ENCODE measurements around the gene CD200R1. TPM values are rescaled to one million over a fixed set of nuclear protein-coding genes. Genes with fewer than 3 reads are reported as not detected.

Gene CD200R1
- total and polyA plus RNA-seq, 2 experiments from 2014 or later: 0.18 to 0.28 TPM

GRCh38 chr3:112974178-112974517 lies 755 bp downstream of the CD200R1 start:
- H3K36me3 ChIP-seq (ENCODE audit: insufficient read depth): no peaks in the 10 kb centered on the region
- no peaks in the 10 kb centered on the region for H3K36me3 Mint-ChIP-seq (ENCODE audit: low read depth)
- no peak overlapping the region for H2AFZ ChIP-seq
- H3K4me3 ChIP-seq: no peak overlapping the region
- no peaks in the 10 kb centered on the region for H3K27me3 Mint-ChIP-seq (ENCODE audit: insufficient read depth, low read depth, poor library complexity)
- H3K9me2 ChIP-seq (ENCODE audit: insufficient read depth): no peaks in the 10 kb centered on the region
- TF ChIP-seq ZNF462 (CRISPR knock-in tag; IDR thresholded peaks at IDR 0.05): no peak
- TF ChIP-seq, protein P1, sequence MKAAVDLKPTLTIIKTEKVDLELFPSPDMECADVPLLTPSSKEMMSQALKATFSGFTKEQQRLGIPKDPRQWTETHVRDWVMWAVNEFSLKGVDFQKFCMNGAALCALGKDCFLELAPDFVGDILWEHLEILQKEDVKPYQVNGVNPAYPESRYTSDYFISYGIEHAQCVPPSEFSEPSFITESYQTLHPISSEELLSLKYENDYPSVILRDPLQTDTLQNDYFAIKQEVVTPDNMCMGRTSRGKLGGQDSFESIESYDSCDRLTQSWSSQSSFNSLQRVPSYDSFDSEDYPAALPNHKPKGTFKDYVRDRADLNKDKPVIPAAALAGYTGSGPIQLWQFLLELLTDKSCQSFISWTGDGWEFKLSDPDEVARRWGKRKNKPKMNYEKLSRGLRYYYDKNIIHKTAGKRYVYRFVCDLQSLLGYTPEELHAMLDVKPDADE (IDR thresholded peaks at IDR 0.05): no peak
- no peak for TF ChIP-seq EZH2 (IDR thresholded peaks at IDR 0.05; ENCODE audit: low read depth, unreplicated experiment)
- no peaks in the 10 kb centered on the region for H3K9me3 Mint-ChIP-seq
- H3F3A ChIP-seq (replicated peaks; ENCODE audit: low read depth): no peaks in the 10 kb centered on the region
- no peak overlapping the region for H3K27ac Mint-ChIP-seq
- no peaks in the 10 kb centered on the region for H3K27me3 ChIP-seq (ENCODE audit: insufficient read depth)
- no peaks in the 10 kb centered on the region for H4K20me1 ChIP-seq (replicated peaks; ENCODE audit: insufficient read depth)
- H3K79me2 ChIP-seq (replicated peaks; ENCODE audit: insufficient read depth): no peaks in the 10 kb centered on the region
- no peak overlapping the region for H3K27ac ChIP-seq (ENCODE audit: low read depth)
- H3K4me2 ChIP-seq: no peak overlapping the region
- H3K4me3 Mint-ChIP-seq: no peak overlapping the region
- no peaks in the 10 kb centered on the region for H3K4me1 ChIP-seq (ENCODE audit: insufficient read depth)
- DNase-seq (ENCODE audit: low spot score) (no peak), ATAC-seq (no peak)
- H3K4me1 Mint-ChIP-seq: peaks cover 1% of the 10 kb centered on the region; the same call in 2 of the 3 replicates

- Histone ChIP-seq H3K27me3 (ENCODE audit: insufficient read depth) (no peaks in the 10 kb centered on the region), H3F3A (replicated peaks; ENCODE audit: low read depth) (no peaks in the 10 kb centered on the region), H3K9me2 (ENCODE audit: insufficient read depth) (no peaks in the 10 kb centered on the region), H3K4me3 (no peak overlapping the region), H4K20me1 (replicated peaks; ENCODE audit: insufficient read depth) (no peaks in the 10 kb centered on the region), H3K4me1 (ENCODE audit: insufficient read depth) (no peaks in the 10 kb centered on the region), H2AFZ (no peak overlapping the region), H3K79me2 (replicated peaks; ENCODE audit: insufficient read depth) (no peaks in the 10 kb centered on the region), H3K27ac (ENCODE audit: low read depth) (no peak overlapping the region), H3K36me3 (ENCODE audit: insufficient read depth) (no peaks in the 10 kb centered on the region), H3K4me2 (no peak overlapping the region)
- Mint-ChIP-seq H3K4me1 (no peaks in the 10 kb centered on the region), H3K27me3 (ENCODE audit: insufficient read depth, low read depth, poor library complexity) (no peaks in the 10 kb centered on the region), H3K36me3 (ENCODE audit: low read depth) (no peaks in the 10 kb centered on the region), H3K9me3 (no peaks in the 10 kb centered on the region), H3K4me3 (no peak overlapping the region), H3K27ac (no peak overlapping the region)
- no peak for ATAC-seq
- DNase-seq (ENCODE audit: low spot score): no peak
- TF ChIP-seq ZNF462 (CRISPR knock-in tag; IDR thresholded peaks at IDR 0.05): no peak
Measured at GRCh38 chr3:112973325-112974177, 1.4 kb downstream of the CD200R1 start.

All from GM23338 (cell line).